CMK (cell line): ENCODE measurements around the gene FAR1.
"Not testable (repeated sequence)": the region's sequence is repeated elsewhere in the genome, so short reads cannot be mapped to it uniquely, and the experiment has no call there.

Experiments
- DNase-seq: peaks from one replicate; pipeline ENCODE4 v3.0.0-alpha.2; 2010; ENCODE audit warnings: low read depth

Gene FAR1

GRCh38 chr11:13668102-13668956 is at the start of gene FAR1:
Gene FAR1, plus strand, starts transcription at chr11:13668668. Its CDS starts 26,098 bp downstream, at chr11:13694766.
- DNase-seq = peak; percentile 96

- no peak for DNase-seq
Measured at GRCh38 chr11:13620063-13620462, 48.4 kb upstream of the FAR1 start.

- DNase-seq = not testable (repeated sequence)
Measured at GRCh38 chr11:13626818-13627217, 41.6 kb upstream of the FAR1 start.

GRCh38 chr11:13628634-13629033 is 39.8 kb upstream of the FAR1 start:
- not testable (repeated sequence) for DNase-seq

GRCh38 chr11:13629779-13630178 is 38.7 kb upstream of the FAR1 start:
- DNase-seq = no peak

GRCh38 chr11:13635290-13635689 is 33.2 kb upstream of the FAR1 start:
- no peak for DNase-seq

- DNase-seq = no peak
Measured at GRCh38 chr11:13635804-13636203, 32.7 kb upstream of the FAR1 start.

GRCh38 chr11:13637125-13638069 is 31.1 kb upstream of the FAR1 start:
- no peak for DNase-seq

GRCh38 chr11:13638422-13638821 is 30.0 kb upstream of the FAR1 start:
- DNase-seq = no peak

- no peak for DNase-seq
Measured at GRCh38 chr11:13644997-13645687, 23.3 kb upstream of the FAR1 start.

- no peak for DNase-seq
Measured at GRCh38 chr11:13647391-13647790, 21.1 kb upstream of the FAR1 start.

- no peak for DNase-seq
Measured at GRCh38 chr11:13649619-13650018, 18.8 kb upstream of the FAR1 start.

- not testable (repeated sequence) for DNase-seq
Measured at GRCh38 chr11:13651515-13651914, 17.0 kb upstream of the FAR1 start.

- no peak for DNase-seq
Measured at GRCh38 chr11:13661074-13661623, 7.3 kb upstream of the FAR1 start.

GRCh38 chr11:13663631-13664071 is 4.8 kb upstream of the FAR1 start:
- no peak for DNase-seq

GRCh38 chr11:13664351-13664750 is 4.1 kb upstream of the FAR1 start:
- no peak for DNase-seq

GRCh38 chr11:13666708-13667107 is 1.8 kb upstream of the FAR1 start:
- no peak for DNase-seq

GRCh38 chr11:13667245-13667644 is 1.2 kb upstream of the FAR1 start:
- no peak for DNase-seq

- DNase-seq = no peak
Measured at GRCh38 chr11:13667795-13668101, 720 bp upstream of the FAR1 start.

- DNase-seq = no peak
Measured at GRCh38 chr11:13668957-13669521, 571 bp downstream of the FAR1 start.
